IPS DF 19.7 (cell line): Measurements from ENCODE around the gene CCDC124.

ENCODE experiments used
- DNase-seq: peaks from one replicate; pipeline ENCODE4 v3.0.0-alpha.2; 2013; ENCODE audit warnings: low read depth, low spot score

Gene CCDC124

GRCh38 chr19:17951990-17952976 lies 19.5 kb downstream of the CCDC124 start:
- no peak for DNase-seq

GRCh38 chr19:17953316-17953801 lies 20.5 kb downstream of the CCDC124 start:
- DNase-seq = no peak

GRCh38 chr19:17953869-17954268 lies 21.1 kb downstream of the CCDC124 start:
- no peak for DNase-seq

GRCh38 chr19:17954401-17954800 lies 21.6 kb downstream of the CCDC124 start:
- no peak for DNase-seq

GRCh38 chr19:17957149-17957849 lies 24.5 kb downstream of the CCDC124 start:
- no peak for DNase-seq

GRCh38 chr19:17957885-17958284 lies 25.1 kb downstream of the CCDC124 start:
- DNase-seq = no peak

- DNase-seq = no peak
Observed at GRCh38 chr19:17963936-17964691, 31.3 kb downstream of the CCDC124 start.

GRCh38 chr19:17965370-17966128 lies 32.7 kb downstream of the CCDC124 start:
- no peak for DNase-seq

- no peak for DNase-seq
Observed at GRCh38 chr19:17966129-17966483, 33.3 kb downstream of the CCDC124 start.

GRCh38 chr19:17966550-17967256 lies 33.9 kb downstream of the CCDC124 start, which contains the start of gene KCNN1:
Gene KCNN1 (plus strand): TSS chr19:17967107. CDS start chr19:17973889, 6,782 bp downstream.
- DNase-seq = no peak

- no peak for DNase-seq
Observed at GRCh38 chr19:17967257-17968051, 34.6 kb downstream of the CCDC124 start.

GRCh38 chr19:17968362-17968761 lies 35.5 kb downstream of the CCDC124 start:
- no peak for DNase-seq

- no peak for DNase-seq
Observed at GRCh38 chr19:17969096-17969792, 36.4 kb downstream of the CCDC124 start.

- DNase-seq = no peak
Observed at GRCh38 chr19:17972230-17972629, 39.4 kb downstream of the CCDC124 start.

- no peak for DNase-seq
Observed at GRCh38 chr19:17973759-17974158, 40.9 kb downstream of the CCDC124 start.

GRCh38 chr19:17974551-17974950 lies 41.7 kb downstream of the CCDC124 start:
- no peak for DNase-seq

GRCh38 chr19:17975032-17975431 lies 42.2 kb downstream of the CCDC124 start:
- no peak for DNase-seq

GRCh38 chr19:17977021-17977420 lies 44.2 kb downstream of the CCDC124 start:
- DNase-seq = no peak

- no peak for DNase-seq
Observed at GRCh38 chr19:17977488-17977887, 44.7 kb downstream of the CCDC124 start.
